ENCODE measurements around the gene RAB2B. TPM values are rescaled to one million over a fixed set of nuclear protein-coding genes. Genes with fewer than 3 reads are reported as not detected.
A peak's percentile ranks its signal among the peaks of the same experiment; 100 is the strongest.

Gene RAB2B
- total RNA-seq: 10 to 100 TPM; 13.1 to 40.2 (median 33.0) TPM

DNA sequence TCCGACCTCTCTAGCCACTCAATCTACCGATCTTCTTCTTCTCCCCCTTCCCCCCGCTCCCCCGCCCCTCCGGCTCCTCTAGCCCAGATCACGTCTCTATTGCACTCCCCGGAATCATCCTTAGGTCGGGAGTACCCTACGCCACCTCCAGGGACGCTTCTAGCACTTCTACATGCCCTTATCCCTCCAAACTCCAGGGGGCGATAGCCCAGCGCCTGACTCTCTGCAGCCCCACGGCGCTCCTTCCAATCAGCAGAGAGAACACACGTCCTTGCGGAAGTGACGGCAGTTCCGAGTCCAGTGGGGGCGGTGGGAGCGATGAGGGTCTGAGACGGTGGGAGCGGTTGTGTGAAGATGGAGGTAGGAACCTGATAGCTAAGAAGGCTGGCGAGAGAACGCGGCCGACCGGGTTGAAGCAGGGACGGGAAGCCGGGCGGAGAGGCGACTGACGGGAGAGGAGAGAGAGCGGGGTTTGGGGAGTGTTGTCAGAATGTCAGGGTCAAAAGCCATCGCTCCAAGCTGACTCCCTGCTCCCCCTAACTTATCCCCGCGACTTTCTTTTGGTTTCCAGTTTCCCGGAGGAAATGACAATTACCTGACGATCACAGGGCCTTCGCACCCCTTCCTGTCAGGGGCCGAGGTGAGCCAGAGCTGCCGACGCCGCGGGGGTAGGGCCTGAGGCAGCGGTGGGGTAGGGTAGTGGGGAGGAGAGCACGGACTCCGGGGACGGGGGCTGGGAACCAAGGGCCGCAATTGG, at the start of gene RAB2B, which contains the start of gene TOX4:
TSS of gene RAB2B (minus strand) at position 35 of the 757 bp plus-strand sequence. CDS start 87 bp downstream, outside the sequence.
TSS of gene TOX4 (plus strand) at position 271 of the 757 bp plus-strand sequence. CDS start at position 355, 84 bp downstream.
- Histone ChIP-seq H3K4me3 (peak within 1 kb of the TSS; percentile 74 to 93 (median 86)), H3K36me3 (peaks cover 7 to 44% (median 10%) of the 10 kb centered on the region in 4 donors), H3K4me1 (peaks cover 18 to 23% (median 21%) of the 10 kb centered on the region in 4 donors), H3K27ac (peak within 1 kb of the TSS; percentile 85 to 93 (median 90)), H3K9me3 (no peaks in the 10 kb centered on the region), H3K27me3 (no peaks in the 10 kb centered on the region)
- ATAC-seq (ENCODE audit: low FRiP score in 2 of 2): peak; percentile 100
- DNase-seq: peak; percentile 88 to 98
- 1% methylated on average over 47 to 49 of the region's 49 CpGs for WGBS, 2 donors
- TF ChIP-seq CTCF (IDR thresholded peaks at IDR 0.05) (peak; percentile 96 to 99 (median 97)), POLR2AphosphoS5 (IDR thresholded peaks at IDR 0.05) (peak; percentile 96 to 97), POLR2A (IDR thresholded peaks at IDR 0.05) (peak in 3 of 4 donors; percentile 62 to 83 (median 82)), EP300 (IDR thresholded peaks at IDR 0.05) (peak in 1 of 4 donors; percentile 32)

DNA sequence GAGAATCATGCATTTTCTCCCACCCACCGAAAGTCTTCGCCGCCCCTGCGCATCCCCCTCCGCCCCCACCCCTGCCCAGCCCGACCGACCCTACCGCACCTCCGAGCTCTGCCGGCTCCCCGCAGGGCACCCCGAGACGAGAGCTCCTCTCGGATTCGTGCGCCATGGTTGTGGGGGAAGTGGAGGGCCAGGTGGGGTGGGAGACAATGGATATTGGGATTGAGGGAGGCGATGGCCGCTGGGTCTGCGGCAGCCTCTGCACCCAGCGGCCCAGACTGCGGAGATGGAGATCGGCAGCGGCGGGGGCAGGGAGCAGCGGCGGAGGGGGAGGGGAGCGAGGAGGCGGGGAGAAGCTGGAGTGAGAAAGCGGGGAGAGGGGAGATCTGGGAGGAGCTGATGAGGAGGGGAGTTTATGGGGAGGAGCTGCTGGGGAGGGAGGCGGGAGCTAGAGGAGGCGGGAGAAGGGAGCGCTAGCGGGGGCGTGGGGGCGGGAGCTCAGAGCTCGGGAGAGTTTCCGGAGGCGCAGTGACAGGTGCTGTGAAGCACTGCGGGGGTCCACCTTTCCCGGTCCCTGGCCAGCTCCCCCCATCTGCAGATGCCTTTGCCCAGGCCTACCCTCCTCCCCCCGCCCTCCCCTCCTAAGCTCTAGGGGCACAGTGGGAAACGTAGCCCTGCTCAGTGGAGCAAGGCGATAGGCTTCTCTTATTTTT, 49.4 kb upstream of the RAB2B start, which contains the start of gene SALL2:
TSS of gene SALL2 (minus strand) at position 385 of the 710 bp plus-strand sequence. CDS start at position 166, 219 bp downstream.
- H3K4me1 ChIP-seq: peaks cover 3 to 26% (median 15%) of the 10 kb centered on the region in 4 donors
- peak within 1 kb of the TSS; percentile 39 to 90 (median 73) for H3K4me3 ChIP-seq
- ATAC-seq (ENCODE audit: low FRiP score in 2 of 2): peak; percentile 84 to 93
- peak within 1 kb of the TSS; percentile 65 to 78 (median 72) for H3K27ac ChIP-seq
- no peaks in the 10 kb centered on the region for H3K36me3 ChIP-seq
- peak; percentile 85 to 88 for DNase-seq
- no peaks in the 10 kb centered on the region for H3K27me3 ChIP-seq
- H3K9me3 ChIP-seq: no peaks in the 10 kb centered on the region
- TF ChIP-seq POLR2AphosphoS5 (IDR thresholded peaks at IDR 0.05) (no peak), EP300 (IDR thresholded peaks at IDR 0.05) (no peak), CTCF (IDR thresholded peaks at IDR 0.05) (no peak), POLR2A (IDR thresholded peaks at IDR 0.05) (peak in 1 of 4 donors; percentile 34)
- 0 to 1% methylated on average over 25 to 42 of the region's 43 CpGs for WGBS, 2 donors

DNA sequence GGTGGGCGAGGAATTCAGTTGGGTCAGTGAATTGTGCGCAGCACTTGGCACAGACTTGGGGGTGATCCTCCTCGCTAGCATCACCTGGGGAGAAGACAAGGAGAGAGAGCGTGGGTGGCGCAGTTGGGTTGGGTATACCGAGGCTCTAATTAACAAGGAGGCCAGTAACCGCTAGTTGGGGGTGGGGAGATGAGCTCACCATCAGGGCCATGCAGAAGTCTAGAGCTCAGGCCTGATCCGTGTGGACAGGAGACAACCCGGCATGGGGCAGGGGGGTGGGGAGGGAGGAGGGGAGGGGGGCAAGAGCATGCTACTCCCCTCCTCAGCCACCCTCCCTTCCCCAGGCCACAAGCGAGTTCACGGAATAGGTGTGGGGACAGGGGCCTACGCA, 48.8 kb upstream of the RAB2B start:
- no peak for TF ChIP-seq EP300 (IDR thresholded peaks at IDR 0.05)
- TF ChIP-seq POLR2A (IDR thresholded peaks at IDR 0.05): no peak
- no peak for TF ChIP-seq POLR2AphosphoS5 (IDR thresholded peaks at IDR 0.05)
- TF ChIP-seq CTCF (IDR thresholded peaks at IDR 0.05): no peak
- no peak for DNase-seq

GRCh38 chr14:21524575-21525490, 48.1 kb upstream of the RAB2B start:
- Histone ChIP-seq H3K4me3 (peak overlapping the region in 2 of 4 donors; percentile 73 to 90), H3K36me3 (no peaks in the 10 kb centered on the region), H3K27me3 (no peaks in the 10 kb centered on the region), H3K27ac (peak overlapping the region in 2 of 4 donors; percentile 70 to 73), H3K9me3 (no peaks in the 10 kb centered on the region), H3K4me1 (peaks cover 3 to 26% (median 15%) of the 10 kb centered on the region in 4 donors)
- ATAC-seq (ENCODE audit: low FRiP score in 2 of 2) (no peak), DNase-seq (no peak)
- WGBS, 2 donors: 82 to 90% methylated on average over 5 to 17 of the region's 18 CpGs
- no peak for TF ChIP-seq POLR2AphosphoS5 (IDR thresholded peaks at IDR 0.05)
- no peak for TF ChIP-seq EP300 (IDR thresholded peaks at IDR 0.05)
- no peak for TF ChIP-seq CTCF (IDR thresholded peaks at IDR 0.05)
- no peak for TF ChIP-seq POLR2A (IDR thresholded peaks at IDR 0.05)

More for the DNA sequence above, 48.8 kb upstream of the RAB2B start:
- ATAC-seq (ENCODE audit: low FRiP score in 2 of 2): peak; percentile 23 to 28
- no peaks in the 10 kb centered on the region for H3K36me3 ChIP-seq
- no peaks in the 10 kb centered on the region for H3K9me3 ChIP-seq
- peaks cover 3 to 26% (median 15%) of the 10 kb centered on the region in 4 donors for H3K4me1 ChIP-seq
- peak overlapping the region; percentile 65 to 78 (median 72) for H3K27ac ChIP-seq
- peak overlapping the region; percentile 39 to 90 (median 73) for H3K4me3 ChIP-seq
- H3K27me3 ChIP-seq: no peaks in the 10 kb centered on the region
- WGBS, 2 donors: 49 to 63% methylated on average over 9 to 10 of the region's 12 CpGs

All from upper lobe of left lung (tissue), 6 donors.